ENCODE measurements around the gene ZNF587.

ZNF587 gene

GRCh38 chr19:57829316-57829715, 20.3 kb upstream of the ZNF587 start:
- TF ChIP-seq CREB1 (IDR thresholded peaks at IDR 0.05; ENCODE audit: low read depth), result no peak
- no peak for TF ChIP-seq REST (IDR thresholded peaks at IDR 0.05; ENCODE audit: low read depth)
- no peak for TF ChIP-seq TAF1 (IDR thresholded peaks at IDR 0.05; ENCODE audit: low read depth)
- TF ChIP-seq EP300 (IDR thresholded peaks at IDR 0.05; ENCODE audit: borderline replicate concordance), result no peak
- no peak for TF ChIP-seq RAD21 (IDR thresholded peaks at IDR 0.05; ENCODE audit: low read depth)
- TF ChIP-seq TCF12 (IDR thresholded peaks at IDR 0.05; ENCODE audit: low read depth), result no peak
- no peak for TF ChIP-seq USF1 (IDR thresholded peaks at IDR 0.05)
- no peak for TF ChIP-seq MAX (IDR thresholded peaks at IDR 0.05)
- no peak for TF ChIP-seq YY1 (IDR thresholded peaks at IDR 0.05; ENCODE audit: low read depth)
- no peak for TF ChIP-seq NFIC (IDR thresholded peaks at IDR 0.05)
- no peak for TF ChIP-seq EGR1 (IDR thresholded peaks at IDR 0.05)
- no peak for TF ChIP-seq ZBTB7A (IDR thresholded peaks at IDR 0.05; ENCODE audit: low read depth)
- no peak for TF ChIP-seq TEAD4 (IDR thresholded peaks at IDR 0.05)
- TF ChIP-seq CEBPB (IDR thresholded peaks at IDR 0.05), result no peak
- no peak for TF ChIP-seq FOXM1 (IDR thresholded peaks at IDR 0.05; ENCODE audit: borderline replicate concordance, low read depth)

GRCh38 chr19:57830071-57830602, 19.5 kb upstream of the ZNF587 start, which contains the start of gene ZNF587B:
Gene ZNF587B (plus strand): TSS chr19:57830299. CDS start chr19:57830529, 230 bp downstream.
- TF ChIP-seq FOXM1 (IDR thresholded peaks at IDR 0.05; ENCODE audit: borderline replicate concordance, low read depth), result no peak
- peak; percentile 33; the same call in 1 of the 2 replicates for TF ChIP-seq RAD21 (IDR thresholded peaks at IDR 0.05; ENCODE audit: low read depth)
- TF ChIP-seq CREB1 (IDR thresholded peaks at IDR 0.05; ENCODE audit: low read depth), result no peak
- no peak for TF ChIP-seq MAX (IDR thresholded peaks at IDR 0.05)
- TF ChIP-seq CEBPB (IDR thresholded peaks at IDR 0.05), result no peak
- TF ChIP-seq REST (IDR thresholded peaks at IDR 0.05; ENCODE audit: low read depth), result no peak
- TF ChIP-seq USF1 (IDR thresholded peaks at IDR 0.05), result peak; percentile 68

GRCh38 chr19:57841122-57841763, 8.4 kb upstream of the ZNF587 start:
- TF ChIP-seq REST (IDR thresholded peaks at IDR 0.05; ENCODE audit: low read depth), result no peak
- no peak for TF ChIP-seq CREB1 (IDR thresholded peaks at IDR 0.05; ENCODE audit: low read depth)
- no peak for TF ChIP-seq FOXM1 (IDR thresholded peaks at IDR 0.05; ENCODE audit: borderline replicate concordance, low read depth)
- no peak for TF ChIP-seq USF1 (IDR thresholded peaks at IDR 0.05)

GRCh38 chr19:57850553-57851017, 926 bp downstream of the ZNF587 start:
- TF ChIP-seq MAX (IDR thresholded peaks at IDR 0.05), result no peak
- TF ChIP-seq RAD21 (IDR thresholded peaks at IDR 0.05; ENCODE audit: low read depth), result no peak
- no peak for TF ChIP-seq FOXM1 (IDR thresholded peaks at IDR 0.05; ENCODE audit: borderline replicate concordance, low read depth)
- no peak for TF ChIP-seq EGR1 (IDR thresholded peaks at IDR 0.05)
- TF ChIP-seq TEAD4 (IDR thresholded peaks at IDR 0.05), result no peak
- TF ChIP-seq CREB1 (IDR thresholded peaks at IDR 0.05; ENCODE audit: low read depth), result no peak
